HT1080 (cell line): Measurements from ENCODE around the gene MS4A18. TPM values are rescaled to one million over a fixed set of nuclear protein-coding genes. Genes with fewer than 3 reads are reported as not detected.
"Not testable (repeated sequence)": the region's sequence is repeated elsewhere in the genome, so short reads cannot be mapped to it uniquely, and the experiment has no call there.

Experiments used
- DNase-seq: peaks from one replicate; pipeline ENCODE4 v3.0.0-alpha.2; 2015; ENCODE audit warnings: low read depth
- polyA plus RNA-seq, 2 experiments: library from polyadenylated mRNA; depleted of rRNA; stranded (reverse); fragments of >200 nt; gene quantifications; 2 replicates each; pipeline ENCODE4 v1.2.3, GENCODE V29; 2015
- total RNA-seq: library from RNA; depleted of rRNA; stranded (reverse); fragments of >200 nt; shearing (Covaris generic); gene quantifications from 2 replicates; pipeline ENCODE4 v1.2.3, GENCODE V29; 2014; rRNA removed

The MS4A18 gene
- total RNA-seq, result not detected in 2 replicates
- not detected in 2 replicates for polyA plus RNA-seq (2015; cell fraction: cytosol; rRNA removed)
- not detected in 2 replicates for polyA plus RNA-seq (2015; cell fraction: nucleus; rRNA removed)

DNA sequence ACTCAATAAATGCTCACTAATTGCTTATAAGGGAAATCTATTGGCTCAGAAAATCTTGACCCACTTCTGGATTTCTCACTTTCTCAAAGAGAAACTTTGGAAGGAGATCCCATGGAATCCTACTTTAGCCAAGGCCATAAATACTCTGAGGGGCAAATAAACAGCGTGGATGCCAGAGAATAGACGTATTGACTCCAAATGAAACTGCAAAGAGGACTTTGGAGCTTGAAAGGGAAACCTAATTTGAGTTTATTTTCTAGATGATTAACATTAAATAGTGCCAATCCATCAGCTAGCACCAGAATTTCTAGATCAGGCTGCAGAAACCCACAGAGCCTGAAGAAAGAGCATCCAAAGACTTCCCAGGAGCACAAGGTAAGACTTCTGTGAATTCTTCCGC lies at the start of gene MS4A18:
Gene MS4A18, plus strand, starts transcription at position 301 of the 400 bp plus-strand sequence.
- no peak for DNase-seq

- DNase-seq, result not testable (repeated sequence)
Measured at GRCh38 chr11:60678231-60678630, 46.3 kb upstream of the MS4A18 start.

- no peak for DNase-seq
Measured at GRCh38 chr11:60679879-60680278, 44.6 kb upstream of the MS4A18 start.

DNA sequence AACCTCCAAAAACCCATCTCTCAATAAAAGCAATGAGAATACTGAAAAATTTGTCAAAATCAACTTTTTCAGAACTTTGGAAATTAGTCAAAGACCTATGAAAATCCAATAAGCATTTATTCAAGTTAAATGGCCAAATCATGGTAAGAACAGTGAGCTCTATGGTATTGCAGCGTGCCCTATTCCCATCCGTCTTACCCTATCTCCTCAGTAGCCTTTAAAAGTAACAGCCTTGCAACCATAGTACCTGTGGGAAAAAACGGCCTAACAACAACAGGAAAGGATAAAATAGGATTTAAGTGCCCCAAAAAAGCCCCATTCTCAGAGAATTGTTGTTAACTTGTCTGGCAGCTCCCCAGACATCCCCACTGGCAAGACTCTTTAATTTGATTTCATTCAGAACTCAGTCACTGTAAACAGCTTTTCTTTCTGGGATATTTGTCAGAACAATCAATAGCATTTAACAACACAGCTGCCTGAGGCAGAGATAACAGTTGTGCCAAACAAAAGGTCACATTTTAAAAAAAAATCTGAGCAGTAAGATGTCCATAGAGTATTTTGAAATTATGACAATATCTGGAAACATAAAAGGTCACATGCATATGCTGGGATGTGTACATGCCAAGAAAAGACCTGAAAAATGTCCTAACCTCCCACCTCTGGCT lies 43.9 kb upstream of the MS4A18 start:
- no peak for DNase-seq

DNA sequence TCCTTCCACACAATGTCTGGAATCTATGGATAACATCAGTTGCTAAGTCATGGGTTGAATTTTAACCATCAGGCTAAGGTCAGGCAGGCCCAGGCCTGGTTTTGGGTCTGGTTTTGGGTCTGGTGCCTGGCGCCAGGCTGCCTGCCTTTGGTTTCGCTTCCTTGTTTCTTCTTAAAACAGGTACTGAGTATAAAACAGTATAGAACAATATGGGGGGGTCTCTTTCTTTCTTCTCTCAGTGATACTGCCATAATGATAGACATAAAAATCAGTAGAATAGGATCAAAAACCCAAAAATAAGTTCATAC lies 40.0 kb upstream of the MS4A18 start:
- DNase-seq, result not testable (repeated sequence)

DNA sequence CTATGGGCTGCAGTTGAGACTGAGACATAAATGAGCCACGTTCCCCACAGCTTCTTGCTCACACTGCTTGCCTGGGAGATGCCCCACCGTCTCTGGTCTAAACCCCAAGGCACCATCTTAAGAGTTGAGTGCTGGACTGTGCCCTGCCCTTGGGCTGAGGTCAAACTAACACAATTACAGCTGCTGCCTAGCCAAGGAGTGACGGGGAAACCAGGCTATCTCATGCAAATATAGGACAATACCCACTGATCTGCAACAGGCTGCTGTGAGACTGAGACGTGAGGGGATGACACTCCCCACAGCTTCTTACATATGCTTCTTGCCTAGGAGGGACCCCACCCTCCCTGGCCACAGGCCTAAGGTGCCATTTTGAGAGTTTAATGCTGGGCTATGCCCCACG lies 32.9 kb upstream of the MS4A18 start:
- no peak for DNase-seq

- peak; percentile 1 for DNase-seq
Measured at GRCh38 chr11:60699284-60699691, 25.2 kb upstream of the MS4A18 start, which contains the start of gene MS4A8. Gene MS4A8 (plus strand): TSS chr11:60699612. CDS start chr11:60700861, 1,249 bp downstream.

DNA sequence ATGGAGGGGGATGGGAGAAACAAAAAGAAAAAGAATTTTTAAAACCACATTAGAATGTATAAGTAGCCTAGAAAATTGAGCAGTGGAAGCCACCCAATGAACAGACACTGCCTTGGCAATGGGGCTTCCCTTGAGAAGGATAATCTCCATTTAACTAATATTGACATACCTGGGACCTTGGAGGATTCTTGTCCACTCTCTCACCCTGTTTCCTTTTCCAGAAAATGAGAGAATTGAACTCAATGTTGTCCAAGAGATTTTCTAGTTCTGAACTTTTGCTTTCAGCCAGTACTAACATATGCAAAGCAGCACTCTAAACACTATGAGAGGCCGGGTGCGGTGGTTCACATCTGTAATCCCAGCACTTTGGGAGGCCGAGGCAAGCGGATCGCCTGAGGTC lies 24.6 kb upstream of the MS4A18 start:
- no peak for DNase-seq

- DNase-seq, result peak; percentile 32
Measured at GRCh38 chr11:60700689-60701468, 23.6 kb upstream of the MS4A18 start.

DNA sequence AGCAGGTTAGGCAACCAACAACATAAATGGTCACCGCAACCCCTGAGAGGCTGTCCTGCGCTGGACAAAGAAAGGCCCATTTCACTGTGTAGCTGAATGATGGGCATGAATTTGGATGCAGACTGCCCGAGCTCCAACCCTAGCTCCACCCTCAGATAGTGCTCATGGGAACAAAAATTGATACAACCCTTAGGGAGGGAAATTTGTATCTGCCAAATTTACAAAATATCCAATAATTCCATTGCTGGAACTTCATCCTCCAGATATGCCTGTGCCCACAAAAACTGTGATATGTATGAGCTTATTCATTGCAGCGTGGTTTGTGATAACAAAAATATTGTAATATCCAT lies 23.1 kb upstream of the MS4A18 start:
- no peak for DNase-seq

GRCh38 chr11:60703374-60703773 lies 21.1 kb upstream of the MS4A18 start:
- no peak for DNase-seq

GRCh38 chr11:60705895-60706294 lies 18.6 kb upstream of the MS4A18 start:
- DNase-seq, result no peak

DNA sequence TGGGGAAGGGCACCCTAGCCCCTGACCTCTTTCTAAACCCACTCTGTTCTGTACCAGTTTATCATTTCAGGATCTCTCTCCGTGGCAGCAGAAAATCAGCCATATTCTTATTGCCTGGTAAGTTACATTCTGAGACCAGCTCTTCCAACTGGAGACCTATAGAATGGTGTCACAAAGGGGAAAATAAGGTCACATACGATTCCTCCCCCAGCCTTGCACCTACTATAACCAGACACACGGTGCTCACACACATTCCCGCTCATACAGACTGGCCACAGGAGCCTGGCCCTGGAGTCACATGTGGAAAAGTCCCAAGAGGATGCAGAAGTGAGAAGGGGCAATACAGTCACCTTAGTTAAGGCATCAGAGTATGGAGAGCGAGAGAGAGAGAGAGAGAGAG lies 17.6 kb upstream of the MS4A18 start:
- DNase-seq, result no peak

- peak; percentile 8 for DNase-seq
Measured at GRCh38 chr11:60710482-60710881, 14.0 kb upstream of the MS4A18 start.

- no peak for DNase-seq
Measured at GRCh38 chr11:60711276-60711675, 13.2 kb upstream of the MS4A18 start.

- not testable (repeated sequence) for DNase-seq
Measured at GRCh38 chr11:60713423-60713822, 11.1 kb upstream of the MS4A18 start.

GRCh38 chr11:60717956-60718355 lies 6.6 kb upstream of the MS4A18 start:
- peak; percentile 16 for DNase-seq

- DNase-seq, result no peak
Measured at GRCh38 chr11:60718524-60719316, 5.8 kb upstream of the MS4A18 start.

DNA sequence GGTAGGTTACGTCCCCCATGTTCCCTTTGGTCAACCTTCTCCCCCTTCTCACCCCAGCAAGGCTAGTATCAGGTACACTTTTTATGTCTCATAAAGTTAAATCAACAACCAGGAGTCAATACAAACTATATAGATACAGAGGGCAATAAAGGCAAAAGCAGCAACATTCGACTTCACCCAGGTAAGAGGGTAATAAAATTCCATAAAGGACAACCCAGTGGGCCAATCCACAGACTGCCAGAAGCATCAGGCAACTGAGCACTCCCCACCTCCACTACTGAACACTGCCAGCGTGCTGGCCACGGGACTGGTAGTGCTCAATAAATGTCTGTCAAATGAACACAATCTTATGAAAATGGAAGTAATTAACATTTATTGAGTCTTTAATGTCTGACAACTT lies 5.1 kb upstream of the MS4A18 start:
- no peak for DNase-seq

GRCh38 chr11:60720460-60720859 lies 4.1 kb upstream of the MS4A18 start:
- no peak for DNase-seq

DNA sequence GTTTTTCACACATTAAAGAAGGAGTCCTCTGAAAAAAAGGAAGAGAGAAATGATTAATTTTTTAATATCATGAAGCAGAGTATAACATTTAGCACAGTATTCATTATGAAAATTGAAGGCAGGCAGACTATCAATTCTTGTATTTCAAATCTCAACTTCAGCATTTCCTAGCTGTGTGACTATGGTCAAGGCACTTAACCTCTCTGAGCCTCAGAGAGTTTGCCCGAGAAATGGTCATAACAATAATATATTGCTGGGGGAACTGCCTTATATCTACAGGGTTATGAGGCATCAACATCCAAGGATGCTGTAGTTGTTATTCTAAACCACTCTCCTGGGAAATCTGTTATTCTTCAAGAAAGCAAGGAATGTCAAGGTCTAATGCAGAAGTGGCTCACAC lies 1.1 kb downstream of the MS4A18 start:
- no peak for DNase-seq

GRCh38 chr11:60731586-60731985 lies 7.1 kb downstream of the MS4A18 start:
- no peak for DNase-seq
